Left hindlimb (tissue), 1 donor: ENCODE measurements around the gene SLAMF8.

Experiments
- DNase-seq: peaks from one replicate; pipeline ENCODE4 v3.0.0-alpha.2; 2018

Gene SLAMF8

GRCh38 chr1:159849626-159850366 is 23.1 kb downstream of the SLAMF8 start:
- DNase-seq, result peak; percentile 5

- DNase-seq, result no peak
Measured at GRCh38 chr1:159851407-159851806, 24.7 kb downstream of the SLAMF8 start.

GRCh38 chr1:159853417-159854115 is 26.9 kb downstream of the SLAMF8 start:
- no peak for DNase-seq

DNA sequence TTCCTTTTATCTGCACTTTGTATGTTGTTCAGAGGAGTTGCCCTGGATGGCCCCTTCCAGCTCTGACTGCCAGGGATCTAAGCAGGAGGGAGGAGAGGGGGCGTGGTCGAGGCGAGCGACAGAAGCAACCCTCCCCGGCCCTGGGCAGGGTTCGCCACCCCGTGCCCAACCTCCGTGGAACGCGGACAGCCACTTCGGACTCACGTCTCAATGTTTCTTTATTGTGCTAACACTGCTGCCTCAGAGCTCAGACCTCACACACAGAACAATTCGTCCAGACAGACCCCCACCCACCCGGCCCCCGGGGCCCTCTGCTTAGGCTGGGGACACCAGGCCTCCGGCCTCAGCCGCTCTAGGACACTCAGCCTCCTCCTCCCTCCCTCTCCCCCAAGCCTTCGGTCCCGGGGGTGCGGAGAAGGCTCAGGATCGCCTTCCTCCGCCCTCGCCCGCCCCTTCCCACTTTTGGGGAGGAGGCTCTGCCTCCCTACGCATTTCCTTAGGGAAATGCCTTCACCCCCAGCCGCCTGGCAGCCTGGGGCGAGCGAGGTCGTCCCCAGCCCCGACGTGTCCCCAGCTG is 27.5 kb downstream of the SLAMF8 start:
- DNase-seq, result peak; percentile 77

DNA sequence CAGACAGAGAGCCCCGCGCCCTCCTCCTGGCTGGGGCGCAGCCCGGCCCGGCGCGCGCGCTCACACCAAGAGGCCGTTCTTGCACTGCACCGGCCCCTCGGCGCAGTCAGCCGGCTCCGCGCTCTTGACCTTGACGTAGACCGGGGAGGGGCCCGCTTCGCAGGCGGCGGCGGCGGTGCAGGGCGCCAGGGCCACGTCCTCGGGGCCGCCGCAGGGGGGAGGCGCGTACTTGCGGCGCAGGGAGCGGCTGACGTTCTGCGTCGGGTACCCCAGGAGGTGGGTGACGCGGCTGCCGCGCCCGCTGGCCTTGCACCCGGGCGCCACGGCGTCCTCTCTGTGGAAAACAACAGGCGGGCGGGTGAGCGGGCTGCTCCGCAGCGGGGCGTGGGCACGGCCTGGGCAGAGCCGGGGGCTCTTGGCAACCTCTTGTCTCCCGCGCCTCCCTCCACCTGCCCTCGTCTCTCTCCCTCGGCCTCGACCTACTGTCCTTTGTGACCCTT is 28.1 kb downstream of the SLAMF8 start:
- peak; percentile 91 for DNase-seq

- peak; percentile 29 for DNase-seq
Measured at GRCh38 chr1:159855709-159856108, 29.0 kb downstream of the SLAMF8 start.

DNA sequence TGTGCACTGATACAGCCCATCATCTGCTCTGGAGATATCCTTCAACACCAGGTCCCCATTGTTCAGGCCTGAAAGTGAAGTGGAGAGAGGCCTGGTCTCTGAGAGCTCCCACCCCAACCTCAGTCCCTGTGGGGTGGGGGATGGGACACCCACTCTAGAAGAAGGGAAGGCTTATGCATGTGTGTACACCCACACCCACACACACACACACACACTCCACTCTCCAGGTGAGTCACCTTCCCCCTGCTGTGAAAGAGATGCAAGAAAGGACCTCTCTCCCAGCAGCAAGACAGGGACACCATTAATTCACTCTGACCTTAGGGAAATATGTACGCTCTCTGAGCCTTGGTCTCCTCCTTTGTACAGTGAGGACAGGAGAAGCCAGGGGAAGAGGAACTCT is 29.9 kb downstream of the SLAMF8 start:
- no peak for DNase-seq

DNA sequence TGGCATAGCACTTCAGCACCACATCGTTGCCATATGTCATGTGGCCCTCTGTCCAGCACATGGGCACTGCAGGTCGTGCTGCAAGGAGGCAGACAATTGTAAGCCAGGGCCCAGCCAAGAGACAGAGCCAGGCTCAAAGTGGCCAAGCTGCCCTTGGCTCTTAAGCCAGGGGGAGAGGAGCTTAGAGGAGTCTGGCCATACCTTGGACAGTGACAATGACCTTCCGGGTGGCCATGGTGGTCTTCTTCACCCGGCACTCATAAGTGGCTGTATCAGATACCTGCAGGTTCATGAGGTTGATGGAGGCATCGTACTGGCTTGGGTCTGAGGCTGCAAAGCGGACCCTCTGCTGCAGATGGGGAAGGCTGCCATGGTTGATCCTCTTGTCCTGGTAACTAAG is 31.2 kb downstream of the SLAMF8 start:
- DNase-seq, result no peak

DNA sequence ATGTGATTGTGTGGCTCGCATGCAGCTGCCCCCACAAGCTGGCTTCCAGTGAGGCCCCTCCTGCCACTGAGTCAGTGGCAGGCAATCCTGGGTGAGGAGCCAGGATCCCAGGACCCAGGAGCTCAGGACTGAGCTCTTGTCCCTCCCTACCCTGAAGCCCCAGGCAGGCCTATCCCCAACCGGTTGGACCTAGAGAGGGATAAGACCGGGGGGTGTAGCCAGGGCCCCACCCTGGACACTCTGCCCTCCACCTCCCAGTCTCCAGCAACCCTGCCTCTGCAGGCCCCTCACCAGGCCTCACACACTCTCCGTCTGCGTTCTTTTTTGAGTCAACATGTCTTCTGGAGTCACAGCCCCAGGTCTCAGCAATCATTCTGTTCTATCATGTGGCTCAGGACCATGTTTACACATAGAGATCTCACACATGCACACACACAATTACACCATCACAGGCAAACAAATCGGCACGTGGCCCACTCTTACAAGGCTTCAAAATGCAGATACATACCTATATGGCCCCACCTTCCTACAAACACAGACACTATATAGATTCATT is 33.2 kb downstream of the SLAMF8 start:
- DNase-seq, result no peak

- no peak for DNase-seq
Measured at GRCh38 chr1:159860456-159860855, 33.8 kb downstream of the SLAMF8 start.

DNA sequence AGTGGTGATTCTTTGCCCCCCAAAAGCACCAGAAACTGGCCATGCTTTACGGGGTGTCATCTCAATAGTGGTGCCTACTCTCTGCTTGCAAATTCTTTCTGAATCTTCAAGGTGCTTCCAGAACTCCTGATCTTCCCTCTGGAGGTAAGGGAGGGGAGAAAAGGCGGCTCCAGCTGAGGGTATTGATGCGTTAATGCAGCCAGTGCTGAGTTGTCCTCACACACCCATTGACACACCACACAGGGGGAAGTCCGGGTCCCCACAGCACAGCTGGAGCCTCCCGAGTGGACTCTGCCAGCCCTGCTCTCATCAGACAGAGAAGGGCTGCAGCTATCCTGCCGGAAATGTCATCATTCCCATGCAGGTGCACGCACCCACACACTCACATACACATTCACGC is 34.5 kb downstream of the SLAMF8 start:
- no peak for DNase-seq

- no peak for DNase-seq
Measured at GRCh38 chr1:159862031-159862430, 35.4 kb downstream of the SLAMF8 start.

GRCh38 chr1:159862557-159862956 is 35.9 kb downstream of the SLAMF8 start, which contains the start of gene VSIG8:
VSIG8 (minus strand) TSS chr1:159862657; CDS start chr1:159862521, 136 bp downstream.
- no peak for DNase-seq

- DNase-seq, result no peak
Measured at GRCh38 chr1:159864262-159864661, 37.6 kb downstream of the SLAMF8 start.

GRCh38 chr1:159866066-159866465 is 39.4 kb downstream of the SLAMF8 start:
- no peak for DNase-seq

GRCh38 chr1:159866905-159867663 is 40.4 kb downstream of the SLAMF8 start:
- no peak for DNase-seq

- DNase-seq, result no peak
Measured at GRCh38 chr1:159867664-159868026, 41.0 kb downstream of the SLAMF8 start.

- DNase-seq, result no peak
Measured at GRCh38 chr1:159868766-159869165, 42.1 kb downstream of the SLAMF8 start.

GRCh38 chr1:159869173-159869572 is 42.5 kb downstream of the SLAMF8 start:
- DNase-seq, result no peak

- DNase-seq, result no peak
Measured at GRCh38 chr1:159869607-159870006, 42.9 kb downstream of the SLAMF8 start.

GRCh38 chr1:159870704-159871103 is 44.0 kb downstream of the SLAMF8 start:
- DNase-seq, result no peak

- DNase-seq, result no peak
Measured at GRCh38 chr1:159872891-159873290, 46.2 kb downstream of the SLAMF8 start.
